Liver (tissue), 3 donors: ENCODE measurements around the gene WEE1.

Experiments used
- FOXA1 ChIP-seq: IDR thresholded peaks from 2 replicates; pipeline ENCODE4 v1.6.1; 2016; ENCODE audit warnings: antibody characterized with exemption
- GABPA ChIP-seq, 2 donors: IDR thresholded peaks in 1 of 2; conservative IDR thresholded peaks in 1 of 2; 2 replicates each; pipeline ENCODE4 v1.6.1; 2016; ENCODE audit warnings: antibody characterized with exemption in 2 of 2, mild to moderate bottlenecking in 1 of 2, moderate library complexity in 1 of 2
- RAD21 ChIP-seq, 2 donors: IDR thresholded peaks; 2 replicates each; pipeline ENCODE4 v1.6.1; 2016; ENCODE audit warnings: antibody characterized with exemption in 2 of 2, mild to moderate bottlenecking in 2 of 2
- RXRA ChIP-seq, 2 donors: IDR thresholded peaks; 2 replicates each; pipeline ENCODE4 v1.6.1; 2017 to 2018; ENCODE audit warnings: antibody characterized with exemption in 2 of 2, mild to moderate bottlenecking in 1 of 2
- TAF1 ChIP-seq: conservative IDR thresholded peaks from 2 replicates; pipeline ENCODE4 v1.6.1; 2016; ENCODE audit warnings: antibody characterized with exemption, mild to moderate bottlenecking
- YY1 ChIP-seq: IDR thresholded peaks from 2 replicates; pipeline ENCODE4 v1.6.1; 2016; ENCODE audit warnings: antibody characterized with exemption, mild to moderate bottlenecking
- TF ChIP-seq, protein P1 (sequence below): fragments of 150-350 bp; IDR thresholded peaks from 2 replicates; pipeline ENCODE4 v1.5.1; 2017; ENCODE audit warnings: improper control_type of control experiment, low read depth, low read length; ENCODE audit not compliant: missing input control
- TF ChIP-seq, protein P2 (sequence below): IDR thresholded peaks from 2 replicates; pipeline ENCODE4 v1.6.1; 2016; ENCODE audit warnings: antibody characterized with exemption
- TF ChIP-seq, protein P3 (sequence below): IDR thresholded peaks from 2 replicates; pipeline ENCODE4 v1.6.1; 2016; ENCODE audit warnings: antibody characterized with exemption
- TF ChIP-seq, protein P4 (sequence below): IDR thresholded peaks from 2 replicates; pipeline ENCODE4 v1.6.1; 2016; ENCODE audit warnings: antibody characterized with exemption, mild to moderate bottlenecking
- donor health status: healthy.
- donor health status: healthy.

DNA sequence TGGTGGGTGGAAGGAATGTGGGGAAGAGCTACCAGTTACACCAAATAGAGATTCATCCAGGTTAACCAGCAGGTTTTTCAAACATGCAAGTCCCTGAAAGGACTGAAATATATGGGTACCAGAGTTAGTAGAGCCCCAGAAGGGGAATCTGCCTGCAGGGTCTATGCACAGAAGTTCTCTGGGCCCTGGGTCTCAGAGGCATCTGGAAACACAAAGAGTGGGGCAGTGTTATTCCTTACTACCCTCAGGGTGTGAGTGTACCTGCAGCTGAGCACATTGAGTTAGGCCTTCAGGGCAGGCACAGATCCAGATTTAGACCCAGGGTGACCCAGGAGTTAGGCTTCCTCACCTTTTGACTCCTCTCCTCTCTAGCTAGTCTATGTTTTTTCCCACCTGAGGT, 46.5 kb downstream of the WEE1 start:
- TF ChIP-seq, protein P1, sequence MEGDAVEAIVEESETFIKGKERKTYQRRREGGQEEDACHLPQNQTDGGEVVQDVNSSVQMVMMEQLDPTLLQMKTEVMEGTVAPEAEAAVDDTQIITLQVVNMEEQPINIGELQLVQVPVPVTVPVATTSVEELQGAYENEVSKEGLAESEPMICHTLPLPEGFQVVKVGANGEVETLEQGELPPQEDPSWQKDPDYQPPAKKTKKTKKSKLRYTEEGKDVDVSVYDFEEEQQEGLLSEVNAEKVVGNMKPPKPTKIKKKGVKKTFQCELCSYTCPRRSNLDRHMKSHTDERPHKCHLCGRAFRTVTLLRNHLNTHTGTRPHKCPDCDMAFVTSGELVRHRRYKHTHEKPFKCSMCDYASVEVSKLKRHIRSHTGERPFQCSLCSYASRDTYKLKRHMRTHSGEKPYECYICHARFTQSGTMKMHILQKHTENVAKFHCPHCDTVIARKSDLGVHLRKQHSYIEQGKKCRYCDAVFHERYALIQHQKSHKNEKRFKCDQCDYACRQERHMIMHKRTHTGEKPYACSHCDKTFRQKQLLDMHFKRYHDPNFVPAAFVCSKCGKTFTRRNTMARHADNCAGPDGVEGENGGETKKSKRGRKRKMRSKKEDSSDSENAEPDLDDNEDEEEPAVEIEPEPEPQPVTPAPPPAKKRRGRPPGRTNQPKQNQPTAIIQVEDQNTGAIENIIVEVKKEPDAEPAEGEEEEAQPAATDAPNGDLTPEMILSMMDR = no peak
- TF ChIP-seq FOXA1 = no peak
- TF ChIP-seq GABPA (IDR thresholded peaks at IDR 0.05 in 1 of 2, conservative IDR thresholded peaks at IDR 0.05 in 1 of 2) = no peak
- TF ChIP-seq YY1 = no peak
- TF ChIP-seq, protein P2, sequence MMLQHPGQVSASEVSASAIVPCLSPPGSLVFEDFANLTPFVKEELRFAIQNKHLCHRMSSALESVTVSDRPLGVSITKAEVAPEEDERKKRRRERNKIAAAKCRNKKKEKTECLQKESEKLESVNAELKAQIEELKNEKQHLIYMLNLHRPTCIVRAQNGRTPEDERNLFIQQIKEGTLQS = no peak
- TF ChIP-seq RAD21 (IDR thresholded peaks at IDR 0.05) = no peak
- TF ChIP-seq, protein P3, sequence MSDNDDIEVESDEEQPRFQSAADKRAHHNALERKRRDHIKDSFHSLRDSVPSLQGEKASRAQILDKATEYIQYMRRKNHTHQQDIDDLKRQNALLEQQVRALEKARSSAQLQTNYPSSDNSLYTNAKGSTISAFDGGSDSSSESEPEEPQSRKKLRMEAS = no peak
- TF ChIP-seq, protein P4, sequence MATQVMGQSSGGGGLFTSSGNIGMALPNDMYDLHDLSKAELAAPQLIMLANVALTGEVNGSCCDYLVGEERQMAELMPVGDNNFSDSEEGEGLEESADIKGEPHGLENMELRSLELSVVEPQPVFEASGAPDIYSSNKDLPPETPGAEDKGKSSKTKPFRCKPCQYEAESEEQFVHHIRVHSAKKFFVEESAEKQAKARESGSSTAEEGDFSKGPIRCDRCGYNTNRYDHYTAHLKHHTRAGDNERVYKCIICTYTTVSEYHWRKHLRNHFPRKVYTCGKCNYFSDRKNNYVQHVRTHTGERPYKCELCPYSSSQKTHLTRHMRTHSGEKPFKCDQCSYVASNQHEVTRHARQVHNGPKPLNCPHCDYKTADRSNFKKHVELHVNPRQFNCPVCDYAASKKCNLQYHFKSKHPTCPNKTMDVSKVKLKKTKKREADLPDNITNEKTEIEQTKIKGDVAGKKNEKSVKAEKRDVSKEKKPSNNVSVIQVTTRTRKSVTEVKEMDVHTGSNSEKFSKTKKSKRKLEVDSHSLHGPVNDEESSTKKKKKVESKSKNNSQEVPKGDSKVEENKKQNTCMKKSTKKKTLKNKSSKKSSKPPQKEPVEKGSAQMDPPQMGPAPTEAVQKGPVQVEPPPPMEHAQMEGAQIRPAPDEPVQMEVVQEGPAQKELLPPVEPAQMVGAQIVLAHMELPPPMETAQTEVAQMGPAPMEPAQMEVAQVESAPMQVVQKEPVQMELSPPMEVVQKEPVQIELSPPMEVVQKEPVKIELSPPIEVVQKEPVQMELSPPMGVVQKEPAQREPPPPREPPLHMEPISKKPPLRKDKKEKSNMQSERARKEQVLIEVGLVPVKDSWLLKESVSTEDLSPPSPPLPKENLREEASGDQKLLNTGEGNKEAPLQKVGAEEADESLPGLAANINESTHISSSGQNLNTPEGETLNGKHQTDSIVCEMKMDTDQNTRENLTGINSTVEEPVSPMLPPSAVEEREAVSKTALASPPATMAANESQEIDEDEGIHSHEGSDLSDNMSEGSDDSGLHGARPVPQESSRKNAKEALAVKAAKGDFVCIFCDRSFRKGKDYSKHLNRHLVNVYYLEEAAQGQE = no peak
- no peak for TF ChIP-seq TAF1
- TF ChIP-seq RXRA (IDR thresholded peaks at IDR 0.05) = no peak
